Keratinocyte (primary cell): ENCODE results near the gene SYT1. TPM values are rescaled to one million over a fixed set of nuclear protein-coding genes. Genes with fewer than 3 reads are reported as not detected.

Source experiments
- DNase-seq: peaks from one replicate; pipeline ENCODE4 v3.0.0-alpha.2; 2011; ENCODE audit warnings: low read depth, missing footprints, low spot score
- FAIRE-seq: peaks from 2 replicates; lab custom pipeline; 2011; peaks lifted over from hg19 to GRCh38; lab: Jason Lieb, UNC
- H2AFZ ChIP-seq: 2 replicates; pipeline ENCODE4 v1.6.0; 2012; ENCODE audit warnings: low read length, control low read depth, inconsistent platforms; ENCODE audit not compliant: control insufficient read depth
- H3K27ac ChIP-seq: 2 replicates; pipeline ENCODE4 v1.5.1; 2011; ENCODE audit warnings: low read length; ENCODE audit not compliant: control insufficient read depth, insufficient read depth
- H3K27me3 ChIP-seq: 3 replicates; pipeline ENCODE4 v1.6.0; 2011; ENCODE audit warnings: low read length; ENCODE audit not compliant: control insufficient read depth, insufficient read depth; ENCODE audit errors: extremely low read depth
- H3K36me3 ChIP-seq, 2 experiments: 2 replicates in 1 of 2; 3 replicates in 1 of 2; pipeline ENCODE4 v1.5.1; 2011; ENCODE audit warnings: low read length in 2 of 2, mild to moderate bottlenecking in 1 of 2; ENCODE audit not compliant: control insufficient read depth in 2 of 2, insufficient read depth in 2 of 2; ENCODE audit errors: extremely low read depth in 1 of 2
- H3K4me1 ChIP-seq: 3 replicates; pipeline ENCODE4 v1.5.1; 2011; ENCODE audit warnings: low read length; ENCODE audit not compliant: control insufficient read depth, insufficient read depth; ENCODE audit errors: extremely low read depth
- H3K4me2 ChIP-seq: 3 replicates; pipeline ENCODE4 v1.6.0; 2011; ENCODE audit warnings: low read depth, low read length; ENCODE audit not compliant: control insufficient read depth, insufficient read depth; ENCODE audit errors: extremely low read depth
- H3K4me3 ChIP-seq, 3 experiments: fragments of 200-600 bp in 1 of 3; sonication (generic) in 1 of 3; 2 replicates in 2 of 3; 3 replicates in 1 of 3; pipeline ENCODE4 v1.5.1; 2011 to 2016; ENCODE audit warnings: low read length in 3 of 3, mild to moderate bottlenecking in 3 of 3, control low read depth in 2 of 3, inconsistent platforms in 1 of 3, low read depth in 1 of 3, mixed read lengths in 1 of 3, mixed run types in 1 of 3, moderate library complexity in 1 of 3; ENCODE audit not compliant: control insufficient read depth in 2 of 3, insufficient read depth in 2 of 3; ENCODE audit errors: extremely low read depth in 1 of 3
- H3K79me2 ChIP-seq: 2 replicates; pipeline ENCODE4 v1.6.0; 2012; ENCODE audit warnings: low read length; ENCODE audit not compliant: control insufficient read depth, insufficient read depth
- H3K9ac ChIP-seq: 3 replicates; pipeline ENCODE4 v1.6.0; 2011; ENCODE audit warnings: low read length; ENCODE audit not compliant: control insufficient read depth, insufficient read depth; ENCODE audit errors: extremely low read depth
- H3K9me1 ChIP-seq: 3 replicates; pipeline ENCODE4 v1.6.0; 2011; ENCODE audit warnings: low read length; ENCODE audit not compliant: control insufficient read depth, insufficient read depth; ENCODE audit errors: extremely low read depth
- H3K9me3 ChIP-seq: 2 replicates; pipeline ENCODE4 v1.5.1; 2012; ENCODE audit warnings: low read depth, low read length; ENCODE audit not compliant: control insufficient read depth
- H4K20me1 ChIP-seq: 3 replicates; pipeline ENCODE4 v1.6.0; 2011; ENCODE audit warnings: low read length; ENCODE audit not compliant: control insufficient read depth, insufficient read depth; ENCODE audit errors: extremely low read depth
- EZH2 ChIP-seq: IDR thresholded peaks from one replicate; pipeline ENCODE4 v1.6.1; 2012; ENCODE audit warnings: inconsistent platforms, mild to moderate bottlenecking, low read length, moderate library complexity
- dilution Hi-C: fragments of 300-500 bp; cut with MboI; formaldehyde crosslinking; loops from one replicate; pipeline ENCODE4 v1.7.0; 2020; ENCODE audit warnings: low sequenced_read_pairs; ENCODE audit not compliant: extremely low pct_ligation_motif_present
- polyA plus RNA-seq, 5 experiments: library from polyadenylated mRNA; depleted of rRNA in 3 of 5; stranded (reverse) in 3 of 5; stranded (forward) in 1 of 5; unstranded in 1 of 5; fragments of >200 nt; gene quantifications; 1 replicate in 1 of 5; 2 replicates in 3 of 5; 3 replicates in 1 of 5; pipeline versions ENCODE4 v1.2.1 to v1.2.3, GENCODE V29; 2011 to 2012; ENCODE audit warnings: missing spikeins in 2 of 5, low read depth in 1 of 5, low replicate concordance in 1 of 5
- TF ChIP-seq, protein P1 (sequence below), 3 experiments: IDR thresholded peaks in 1 of 3; conservative IDR thresholded peaks in 1 of 3; optimal IDR thresholded peaks in 1 of 3; 2 replicates in 2 of 3; 3 replicates in 1 of 3; pipeline versions ENCODE3 to v1.5.1; 2011; ENCODE audit warnings: low read length in 3 of 3, mild to moderate bottlenecking in 3 of 3, moderate library complexity in 2 of 3, control low read depth in 1 of 3, inconsistent platforms in 1 of 3; ENCODE audit not compliant: insufficient read depth in 2 of 3; ENCODE audit errors: extremely low read depth in 1 of 3

SYT1 gene
- polyA plus RNA-seq, 1 donor (not counting 4 experiments of a cell fraction or from before 2014, with no cell fraction given), result 6.1 TPM

DNA sequence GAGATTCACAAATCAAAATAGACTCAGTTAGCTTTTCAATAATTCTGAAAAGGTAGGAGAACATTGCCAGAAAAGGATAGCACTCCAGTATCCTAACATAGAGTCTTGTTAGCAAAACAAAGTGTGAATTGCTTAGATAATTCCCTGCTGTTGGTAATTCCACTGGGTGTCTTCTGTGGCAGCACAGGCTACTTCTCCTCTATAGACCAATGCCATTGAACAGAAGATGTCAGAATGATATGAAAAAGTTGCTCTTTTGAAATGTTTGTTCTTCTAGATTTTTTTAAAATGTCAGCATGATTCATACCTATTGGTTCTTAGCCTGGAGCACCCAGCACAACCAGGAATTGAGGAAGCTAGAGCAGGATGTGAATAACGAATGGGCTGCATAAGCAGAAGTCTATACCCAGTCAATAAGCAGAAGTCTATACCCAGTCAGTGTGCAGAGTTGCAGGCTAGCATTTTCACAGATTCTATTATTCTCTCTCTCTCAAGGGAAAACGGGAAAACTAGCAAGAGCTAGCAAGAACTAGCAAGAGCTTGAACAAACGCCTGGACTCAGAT is 112.8 kb downstream of the SYT1 start:
- FAIRE-seq (peak; percentile 91), DNase-seq (no peak)
- H3K27me3 ChIP-seq, result no peaks in the 10 kb centered on the region
- no peaks in the 10 kb centered on the region for H3K79me2 ChIP-seq
- H3K9ac ChIP-seq, result no peak overlapping the region
- TF ChIP-seq EZH2, result no peak
- H3K4me3 ChIP-seq, result no peak overlapping the region
- H3K9me3 ChIP-seq, result no peaks in the 10 kb centered on the region
- dilution Hi-C loops, result no loop called here
- no peaks in the 10 kb centered on the region for H3K9me1 ChIP-seq
- H3K36me3 ChIP-seq, result no peaks in the 10 kb centered on the region
- H4K20me1 ChIP-seq, result no peaks in the 10 kb centered on the region
- no peak overlapping the region for H3K4me2 ChIP-seq
- no peak overlapping the region for H2AFZ ChIP-seq
- H3K27ac ChIP-seq, result no peak overlapping the region
- H3K4me1 ChIP-seq, result peaks cover 6% of the 10 kb centered on the region

DNA sequence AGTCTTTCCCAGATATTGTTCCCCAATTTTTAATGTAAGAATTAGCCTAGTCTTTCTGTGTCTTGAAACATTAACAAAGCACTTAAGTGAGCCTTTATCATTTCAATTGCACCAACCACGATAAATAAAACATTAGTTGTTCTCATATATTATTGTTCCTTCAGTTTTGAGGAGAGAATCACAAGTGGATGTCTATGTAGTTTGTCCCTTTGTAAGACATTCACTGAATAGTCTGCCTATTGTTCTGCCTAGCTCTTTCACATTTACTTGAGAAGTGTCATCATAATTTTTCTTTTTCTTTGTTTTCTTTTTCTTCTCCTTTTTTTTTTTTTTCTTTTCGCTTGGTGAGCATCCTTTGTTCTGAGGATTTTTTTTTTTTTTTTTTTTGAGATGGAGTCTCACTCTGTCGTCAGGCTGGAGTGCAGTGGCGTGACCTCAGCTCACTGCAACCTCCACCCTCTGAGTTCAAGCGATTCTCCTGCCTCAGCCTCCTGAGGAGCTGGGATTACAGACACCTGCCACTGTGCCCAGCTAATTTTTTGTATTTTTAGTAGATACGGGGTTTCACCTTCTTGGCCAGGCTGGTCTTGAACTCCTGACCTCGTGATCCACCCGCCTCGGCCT is 129.7 kb downstream of the SYT1 start:
- dilution Hi-C loops, result no loop called here
- FAIRE-seq, result no peak
- TF ChIP-seq EZH2, result no peak
- TF ChIP-seq, protein P1, sequence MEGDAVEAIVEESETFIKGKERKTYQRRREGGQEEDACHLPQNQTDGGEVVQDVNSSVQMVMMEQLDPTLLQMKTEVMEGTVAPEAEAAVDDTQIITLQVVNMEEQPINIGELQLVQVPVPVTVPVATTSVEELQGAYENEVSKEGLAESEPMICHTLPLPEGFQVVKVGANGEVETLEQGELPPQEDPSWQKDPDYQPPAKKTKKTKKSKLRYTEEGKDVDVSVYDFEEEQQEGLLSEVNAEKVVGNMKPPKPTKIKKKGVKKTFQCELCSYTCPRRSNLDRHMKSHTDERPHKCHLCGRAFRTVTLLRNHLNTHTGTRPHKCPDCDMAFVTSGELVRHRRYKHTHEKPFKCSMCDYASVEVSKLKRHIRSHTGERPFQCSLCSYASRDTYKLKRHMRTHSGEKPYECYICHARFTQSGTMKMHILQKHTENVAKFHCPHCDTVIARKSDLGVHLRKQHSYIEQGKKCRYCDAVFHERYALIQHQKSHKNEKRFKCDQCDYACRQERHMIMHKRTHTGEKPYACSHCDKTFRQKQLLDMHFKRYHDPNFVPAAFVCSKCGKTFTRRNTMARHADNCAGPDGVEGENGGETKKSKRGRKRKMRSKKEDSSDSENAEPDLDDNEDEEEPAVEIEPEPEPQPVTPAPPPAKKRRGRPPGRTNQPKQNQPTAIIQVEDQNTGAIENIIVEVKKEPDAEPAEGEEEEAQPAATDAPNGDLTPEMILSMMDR (optimal IDR thresholded peaks at IDR 0.05 in 1 of 3, IDR thresholded peaks at IDR 0.05 in 1 of 3, conservative IDR thresholded peaks at IDR 0.05 in 1 of 3; ENCODE audit: extremely low read depth in 1 of 3, insufficient read depth in 2 of 3, low read length in 3 of 3), result no peak

More for the DNA sequence above, 129.7 kb downstream of the SYT1 start:
- Histone ChIP-seq H3K9me3 (no peaks in the 10 kb centered on the region), H3K4me1 (no peaks in the 10 kb centered on the region), H3K79me2 (no peaks in the 10 kb centered on the region), H3K27ac (no peak overlapping the region), H3K4me3 (no peak overlapping the region), H4K20me1 (no peaks in the 10 kb centered on the region), H3K9me1 (no peaks in the 10 kb centered on the region), H2AFZ (no peak overlapping the region), H3K27me3 (no peaks in the 10 kb centered on the region), H3K9ac (no peak overlapping the region), H3K4me2 (no peak overlapping the region), H3K36me3 (no peaks in the 10 kb centered on the region)
- DNase-seq, result no peak
